ENCODE measurements around the gene CD247.

Gene CD247

GRCh38 chr1:167489571-167490340, 28.6 kb downstream of the CD247 start:
- peak; percentile 50 for DNase-seq (ENCODE audit: low read depth, low spot score)

DNA sequence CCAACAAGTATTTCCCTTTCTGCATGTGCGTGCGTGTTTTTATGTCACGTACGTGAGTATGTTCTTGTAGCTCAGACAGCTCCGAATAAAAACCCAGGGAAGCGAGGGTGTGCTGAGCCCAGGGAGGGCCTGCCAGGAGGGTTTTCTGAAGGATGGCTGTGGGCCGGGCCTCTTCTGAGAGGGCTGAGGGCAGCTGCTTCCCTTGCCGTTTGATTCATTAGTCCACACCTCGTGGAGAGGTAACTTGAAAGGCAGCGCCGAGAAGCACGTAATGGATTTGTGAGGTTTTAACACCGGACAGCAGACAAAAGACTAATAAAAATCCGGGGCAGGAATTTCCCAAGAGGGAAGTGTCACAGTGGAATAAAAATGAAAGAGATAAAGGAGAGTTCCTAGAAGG, 29.5 kb downstream of the CD247 start:
- peak; percentile 28 for DNase-seq (ENCODE audit: low read depth, low spot score)

GRCh38 chr1:167487614-167488013, 30.7 kb downstream of the CD247 start:
- no peak for DNase-seq (ENCODE audit: low read depth, low spot score)

DNA sequence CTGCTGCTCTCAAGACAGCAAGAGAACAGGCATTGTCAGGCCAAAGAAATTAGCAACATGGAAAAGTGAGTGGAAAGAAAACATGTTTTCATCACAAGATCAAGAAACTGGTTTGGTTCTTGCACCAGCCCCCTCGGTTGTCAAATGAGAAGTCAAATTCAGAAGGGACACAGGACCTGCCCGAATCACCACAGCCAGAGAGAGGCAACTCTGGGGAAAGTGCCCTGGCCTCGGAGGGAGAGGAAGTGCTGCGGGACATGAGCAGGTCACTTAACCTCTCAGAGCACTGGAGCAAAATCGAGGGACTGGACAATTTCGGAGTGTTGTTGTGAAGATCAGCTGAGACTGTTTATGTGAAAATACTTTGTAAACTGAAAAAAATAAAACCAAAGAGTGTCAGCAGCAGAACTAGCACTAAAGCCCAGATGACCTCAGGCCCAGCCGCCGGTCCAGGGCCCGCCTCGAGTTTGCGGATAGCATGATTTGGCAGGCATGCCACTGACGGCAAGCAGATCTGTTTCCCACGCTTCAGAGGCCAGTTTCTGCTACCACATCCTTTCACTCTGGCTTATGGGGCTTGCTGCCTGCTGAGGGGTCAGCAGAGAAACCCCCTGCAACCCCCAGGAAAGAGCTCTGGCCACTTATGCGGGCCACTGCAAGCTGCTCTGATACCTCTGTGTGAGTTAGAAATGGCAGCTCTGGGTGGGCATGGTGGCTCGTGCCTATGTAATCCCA, 32.1 kb downstream of the CD247 start:
- DNase-seq (ENCODE audit: low read depth, low spot score) = no peak

GRCh38 chr1:167484726-167485502, 33.4 kb downstream of the CD247 start:
- DNase-seq (ENCODE audit: low read depth, low spot score) = no peak

GRCh38 chr1:167483790-167484189, 34.5 kb downstream of the CD247 start:
- no peak for DNase-seq (ENCODE audit: low read depth, low spot score)

DNA sequence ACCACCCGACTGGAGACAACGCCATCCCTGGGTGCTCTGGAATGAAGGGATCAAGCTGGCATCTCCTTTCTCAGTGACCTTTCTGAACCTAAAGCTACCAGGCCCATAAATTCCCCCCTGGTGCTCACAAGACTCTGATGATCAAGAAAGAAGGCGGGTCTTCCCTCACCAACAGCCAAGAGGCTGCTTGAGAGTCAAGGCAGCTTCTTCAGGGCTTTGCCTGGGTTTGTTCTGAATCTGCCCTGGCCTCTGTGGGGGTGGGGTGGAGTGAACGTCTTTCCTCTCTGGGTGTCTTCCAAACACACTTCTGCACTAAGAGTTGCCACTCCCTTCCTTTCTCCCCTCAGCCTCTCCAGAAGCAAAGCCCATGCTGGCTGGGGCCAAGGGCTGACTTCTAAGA, 36.1 kb downstream of the CD247 start:
- no peak for DNase-seq (ENCODE audit: low read depth, low spot score)

- no peak for DNase-seq (ENCODE audit: low read depth, low spot score)
Observed at GRCh38 chr1:167479331-167479979, 38.9 kb downstream of the CD247 start.

DNA sequence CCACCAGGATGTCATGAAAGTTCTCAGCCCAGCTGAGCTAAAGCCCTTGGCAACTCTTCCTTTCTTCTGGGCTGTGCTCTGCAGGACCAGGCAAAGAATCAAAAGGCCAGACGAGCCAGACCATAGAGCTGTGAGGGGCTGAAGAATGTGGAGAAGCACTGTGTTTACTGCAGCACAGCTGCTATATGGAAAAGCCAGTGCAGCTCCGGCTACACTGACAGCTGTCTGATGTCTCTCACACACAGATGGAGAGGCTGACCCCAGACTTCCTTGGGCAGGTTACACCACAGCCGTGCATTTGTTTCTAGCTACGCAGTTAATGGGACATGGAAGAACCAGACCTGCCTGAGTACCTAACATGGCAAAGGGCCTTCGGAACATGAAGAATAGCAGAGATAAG, 40.3 kb downstream of the CD247 start:
- DNase-seq (ENCODE audit: low read depth, low spot score) = no peak

GRCh38 chr1:167476061-167476460, 42.3 kb downstream of the CD247 start:
- DNase-seq (ENCODE audit: low read depth, low spot score) = no peak

- no peak for DNase-seq (ENCODE audit: low read depth, low spot score)
Observed at GRCh38 chr1:167474191-167474641, 44.1 kb downstream of the CD247 start.

GRCh38 chr1:167473761-167474160, 44.6 kb downstream of the CD247 start:
- DNase-seq (ENCODE audit: low read depth, low spot score) = no peak

DNA sequence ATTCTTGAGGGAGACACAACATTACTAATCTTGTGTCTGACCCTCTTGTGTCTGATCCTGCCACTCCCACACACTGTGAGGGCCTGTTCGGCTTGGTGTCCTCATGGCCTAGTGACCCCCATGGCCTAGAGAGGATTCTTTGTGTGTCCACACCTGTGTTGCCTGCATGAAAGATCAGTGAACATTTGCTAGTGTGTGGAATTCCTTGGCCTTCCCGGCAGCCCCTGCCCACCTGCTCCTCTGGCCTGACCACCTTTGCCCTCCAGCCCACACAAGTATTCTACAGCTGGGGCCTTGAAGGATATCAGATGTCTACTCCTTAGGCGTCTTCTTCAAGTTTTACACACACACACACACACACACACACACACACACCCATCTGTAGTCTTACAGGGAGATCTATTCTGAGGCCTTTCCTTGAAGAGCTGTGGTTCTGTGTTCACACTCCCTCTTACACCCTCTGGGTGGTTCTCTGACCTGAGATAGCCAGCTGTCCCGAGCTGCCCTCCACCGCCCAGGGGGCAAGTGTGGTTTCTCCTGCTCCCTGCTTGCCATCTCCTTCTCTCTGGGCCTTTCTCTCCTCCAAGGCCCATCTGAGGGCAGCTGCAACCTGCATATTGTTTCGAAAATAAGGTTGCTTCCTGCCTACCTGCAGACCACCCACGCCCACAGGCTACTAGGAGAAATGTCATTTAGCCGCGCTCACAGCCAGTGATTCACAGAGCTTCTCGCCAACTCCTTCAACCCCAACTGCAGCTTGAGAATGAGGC, 45.4 kb downstream of the CD247 start:
- no peak for DNase-seq (ENCODE audit: low read depth, low spot score)

DNA sequence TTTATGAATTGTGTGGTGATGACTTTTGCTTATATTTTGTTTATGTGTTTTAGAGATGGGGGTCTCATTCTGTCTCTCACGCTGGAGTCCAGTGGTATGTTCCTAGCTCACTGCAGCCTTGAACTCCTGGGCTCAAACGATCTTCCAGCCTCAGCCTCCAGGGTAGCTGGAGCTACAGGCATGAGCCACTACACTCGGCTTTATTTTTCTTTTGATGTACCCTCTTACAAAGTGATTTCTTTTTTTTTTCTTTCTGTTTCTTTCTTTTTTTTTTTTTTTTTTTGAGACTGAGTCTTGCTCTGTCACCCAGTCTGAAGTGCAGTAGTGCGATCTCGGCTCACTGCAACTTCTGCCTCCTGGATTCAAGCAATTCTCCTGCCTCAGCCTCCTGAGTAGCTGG, 46.8 kb downstream of the CD247 start:
- DNase-seq (ENCODE audit: low read depth, low spot score) = no peak

DNA sequence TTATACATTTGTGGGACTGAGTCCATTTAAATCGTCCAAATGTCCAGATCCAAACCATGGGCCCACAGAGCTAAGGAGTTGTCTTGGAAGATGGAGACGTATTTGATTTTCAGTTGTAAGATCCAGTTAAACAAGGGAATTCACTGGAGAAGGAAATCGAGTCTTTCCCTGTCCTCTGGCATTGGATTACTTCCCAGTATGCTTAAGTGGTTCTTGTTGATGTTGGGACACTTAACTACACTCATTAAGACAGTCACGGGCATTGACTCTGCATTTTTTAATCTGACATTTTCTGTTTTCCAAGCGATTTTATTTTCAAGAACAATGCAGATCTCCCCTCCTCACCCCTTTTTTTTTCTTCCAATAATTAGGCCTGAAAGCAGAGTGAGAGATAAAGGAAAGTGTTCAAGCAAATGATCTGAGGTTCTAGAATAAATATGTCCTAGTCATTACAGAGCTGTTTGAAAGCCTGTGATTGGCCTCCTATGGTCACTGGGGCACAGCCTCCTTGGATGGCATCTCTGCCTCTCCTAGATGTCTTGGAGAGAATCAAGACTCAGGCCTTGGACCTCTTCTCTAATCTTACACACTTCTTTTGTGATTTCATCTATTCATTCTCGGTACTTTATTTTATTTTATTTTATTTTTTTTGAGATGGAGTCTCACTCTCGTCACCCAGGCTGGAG, 48.9 kb downstream of the CD247 start:
- no peak for DNase-seq (ENCODE audit: low read depth, low spot score)

DNA sequence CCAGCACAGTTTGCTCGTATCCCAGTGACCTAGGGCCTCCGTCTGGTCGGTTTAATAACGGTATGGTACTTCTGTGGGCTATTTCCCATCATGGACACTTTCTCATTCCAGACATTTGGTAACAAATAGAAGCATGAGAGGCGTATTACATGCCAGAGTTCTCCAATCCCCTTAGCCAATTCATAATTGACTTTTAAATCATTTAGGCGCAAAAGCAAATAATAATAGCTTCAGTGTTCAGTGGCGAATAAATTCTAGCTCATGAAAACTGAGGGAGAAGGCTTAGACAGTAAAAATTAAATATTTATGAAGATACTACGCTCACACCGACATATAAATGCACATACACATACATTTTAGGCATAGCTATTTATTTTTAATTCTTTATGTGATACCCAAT, 50.6 kb downstream of the CD247 start:
- no peak for DNase-seq (ENCODE audit: low read depth, low spot score)

DNA sequence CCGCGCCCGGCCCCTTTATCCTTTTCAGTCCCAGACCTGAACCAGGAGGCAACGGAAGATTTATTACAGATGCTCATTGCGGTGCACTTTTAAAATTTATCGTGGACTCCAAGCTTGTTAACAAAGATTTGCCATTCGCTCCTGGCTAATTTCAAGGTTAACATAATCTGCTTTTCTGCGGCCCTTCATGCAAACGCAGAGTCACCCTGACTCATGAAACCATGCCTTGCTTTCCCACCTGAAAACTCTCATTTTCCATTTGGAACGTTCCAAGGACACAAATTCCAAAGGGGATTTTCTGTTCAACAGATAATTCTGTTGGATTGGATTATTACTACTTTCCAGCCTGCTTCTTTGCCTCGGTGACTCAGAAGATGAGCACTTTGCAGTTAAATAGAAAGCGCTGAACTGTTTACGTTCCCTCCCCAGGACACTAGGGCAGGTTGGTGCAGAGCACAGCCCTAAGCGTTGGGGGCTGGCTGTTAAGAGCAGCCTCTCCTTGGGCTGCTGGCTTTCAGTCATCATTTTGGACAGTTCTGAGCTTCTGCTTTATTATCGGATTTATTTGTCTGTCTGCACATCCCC, 51.1 kb downstream of the CD247 start:
- peak; percentile 52 for DNase-seq (ENCODE audit: low read depth, low spot score)

DNA sequence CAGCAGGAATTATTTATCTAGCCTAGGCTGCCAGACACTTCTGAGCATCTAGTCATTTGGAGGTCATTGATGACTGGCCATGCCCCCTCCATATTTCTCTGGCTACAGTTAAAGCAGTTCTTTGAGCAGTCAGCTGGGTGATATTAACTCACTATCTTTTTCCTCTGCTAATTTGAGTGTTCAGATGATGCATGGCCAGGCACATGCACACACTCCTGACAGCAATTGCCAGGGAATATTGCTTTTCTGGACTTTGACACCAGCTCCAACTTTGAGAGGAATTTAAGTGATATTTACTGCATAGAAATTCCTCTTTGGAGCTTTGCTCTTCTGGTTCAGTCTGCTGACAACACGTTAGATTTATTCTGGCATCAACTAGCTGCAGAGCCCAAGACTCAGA, 52.6 kb downstream of the CD247 start:
- DNase-seq (ENCODE audit: low read depth, low spot score) = no peak

DNA sequence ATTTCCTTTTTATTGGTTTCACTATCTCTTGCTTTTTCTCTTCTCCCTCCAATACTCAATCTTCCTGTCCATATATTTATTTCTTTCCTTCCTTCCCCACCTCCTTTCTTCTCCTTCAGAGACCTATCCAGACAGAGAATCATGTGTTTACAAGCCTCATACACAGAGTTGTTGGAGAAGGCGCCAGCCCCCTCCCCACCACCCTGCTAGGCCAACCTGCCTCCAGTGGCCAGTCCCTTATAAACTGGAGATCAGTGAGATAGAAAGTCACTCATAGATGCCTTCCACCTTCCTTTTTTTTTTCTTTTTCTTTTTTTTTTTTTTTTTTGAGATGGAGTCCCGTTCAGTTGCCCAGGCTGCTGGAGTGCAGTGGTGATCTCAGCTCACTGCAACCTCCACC, 53.3 kb downstream of the CD247 start:
- no peak for DNase-seq (ENCODE audit: low read depth, low spot score)
